ENCODE measurements around the gene PHLPP2. TPM values are rescaled to one million over a fixed set of nuclear protein-coding genes. Genes with fewer than 3 reads are reported as not detected.

The PHLPP2 gene
- total RNA-seq, 1 donor from 2014 or later: 10.2 TPM

DNA sequence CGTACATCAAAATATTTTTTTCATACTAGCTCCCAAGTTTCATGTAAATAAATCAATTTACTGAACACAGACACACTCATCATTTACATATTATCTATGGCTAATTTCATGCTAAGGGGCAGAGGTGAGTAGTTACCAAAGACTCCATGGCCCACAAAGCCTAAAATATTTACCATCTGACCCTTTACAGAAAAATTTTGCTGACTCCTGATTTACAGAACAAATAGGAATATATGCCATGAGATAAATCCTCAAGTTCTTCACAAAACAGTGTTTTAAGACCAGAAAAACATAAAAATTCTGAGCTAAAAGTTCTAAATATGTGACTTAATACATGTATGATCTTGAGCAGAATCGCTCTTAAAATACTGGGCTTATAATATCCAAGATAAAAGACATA lies 36.6 kb upstream of the PHLPP2 start:
- TF ChIP-seq, protein P1, sequence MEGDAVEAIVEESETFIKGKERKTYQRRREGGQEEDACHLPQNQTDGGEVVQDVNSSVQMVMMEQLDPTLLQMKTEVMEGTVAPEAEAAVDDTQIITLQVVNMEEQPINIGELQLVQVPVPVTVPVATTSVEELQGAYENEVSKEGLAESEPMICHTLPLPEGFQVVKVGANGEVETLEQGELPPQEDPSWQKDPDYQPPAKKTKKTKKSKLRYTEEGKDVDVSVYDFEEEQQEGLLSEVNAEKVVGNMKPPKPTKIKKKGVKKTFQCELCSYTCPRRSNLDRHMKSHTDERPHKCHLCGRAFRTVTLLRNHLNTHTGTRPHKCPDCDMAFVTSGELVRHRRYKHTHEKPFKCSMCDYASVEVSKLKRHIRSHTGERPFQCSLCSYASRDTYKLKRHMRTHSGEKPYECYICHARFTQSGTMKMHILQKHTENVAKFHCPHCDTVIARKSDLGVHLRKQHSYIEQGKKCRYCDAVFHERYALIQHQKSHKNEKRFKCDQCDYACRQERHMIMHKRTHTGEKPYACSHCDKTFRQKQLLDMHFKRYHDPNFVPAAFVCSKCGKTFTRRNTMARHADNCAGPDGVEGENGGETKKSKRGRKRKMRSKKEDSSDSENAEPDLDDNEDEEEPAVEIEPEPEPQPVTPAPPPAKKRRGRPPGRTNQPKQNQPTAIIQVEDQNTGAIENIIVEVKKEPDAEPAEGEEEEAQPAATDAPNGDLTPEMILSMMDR (IDR thresholded peaks at IDR 0.05): no peak
- Mint-ChIP-seq H3K4me3 (ENCODE audit: unreplicated experiment) (no peak overlapping the region), H3K27me3 (ENCODE audit: low read depth) (no peaks in the 10 kb centered on the region), H3K9me3 (ENCODE audit: low read depth) (no peaks in the 10 kb centered on the region), H3K36me3 (ENCODE audit: low read depth) (peaks cover 28% of the 10 kb centered on the region), H3K27ac (ENCODE audit: unreplicated experiment) (no peak overlapping the region), H3K4me1 (ENCODE audit: low read depth) (peaks cover 8% of the 10 kb centered on the region)
- DNase-seq (ENCODE audit: low spot score): no peak

DNA sequence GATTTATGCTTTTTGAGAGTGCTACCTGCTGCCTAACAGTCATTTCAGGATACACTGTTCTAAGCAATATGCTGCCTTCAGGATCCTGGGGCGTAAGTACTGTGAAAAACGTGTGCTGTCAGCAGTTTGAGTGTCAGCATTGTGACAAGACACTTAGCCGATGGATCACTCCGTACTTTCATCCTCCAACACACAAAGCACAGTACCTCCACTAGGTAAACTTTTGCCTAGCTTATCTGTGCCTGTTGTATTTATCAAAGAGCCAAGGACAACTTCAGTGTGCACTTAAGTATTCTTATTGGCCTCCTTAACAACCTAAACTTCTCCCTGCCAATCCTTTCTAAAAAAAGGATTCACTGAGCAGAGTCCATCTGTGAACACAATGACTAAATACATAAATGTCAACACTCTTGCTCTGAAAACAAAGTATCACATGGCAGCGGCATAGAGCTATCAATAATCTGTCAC lies 33.8 kb upstream of the PHLPP2 start:
- DNase-seq (ENCODE audit: low spot score): no peak
- Mint-ChIP-seq H3K4me1 (ENCODE audit: low read depth) (peaks cover 8% of the 10 kb centered on the region), H3K36me3 (ENCODE audit: low read depth) (peaks cover 35% of the 10 kb centered on the region), H3K27me3 (ENCODE audit: low read depth) (no peaks in the 10 kb centered on the region), H3K27ac (ENCODE audit: unreplicated experiment) (no peak overlapping the region), H3K4me3 (ENCODE audit: unreplicated experiment) (no peak overlapping the region), H3K9me3 (ENCODE audit: low read depth) (no peaks in the 10 kb centered on the region)
- TF ChIP-seq, protein P1 (IDR thresholded peaks at IDR 0.05): no peak

DNA sequence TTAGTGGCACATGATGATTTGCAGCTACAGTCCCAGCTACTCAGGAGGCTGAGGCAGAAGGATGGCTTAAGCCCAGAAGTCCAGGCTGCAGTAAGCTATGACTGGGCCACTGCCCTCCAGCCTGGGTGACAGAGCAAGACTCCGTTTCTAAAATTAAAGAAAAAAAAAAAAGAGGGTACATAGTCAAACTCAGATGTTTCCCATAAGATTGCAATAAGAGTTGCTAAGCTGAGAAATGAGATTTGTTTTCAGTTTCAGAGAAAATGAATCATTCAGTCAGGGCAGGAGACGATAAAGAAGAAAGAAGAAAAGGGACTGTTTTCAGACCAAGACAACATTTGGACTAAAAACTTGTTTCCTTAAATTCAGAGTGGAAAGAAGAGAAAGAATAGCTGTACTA lies 30.2 kb upstream of the PHLPP2 start:
- H3K27me3 Mint-ChIP-seq (ENCODE audit: low read depth): no peaks in the 10 kb centered on the region
- H3K9me3 Mint-ChIP-seq (ENCODE audit: low read depth): no peaks in the 10 kb centered on the region
- DNase-seq (ENCODE audit: low spot score): no peak
- H3K4me3 Mint-ChIP-seq (ENCODE audit: unreplicated experiment): no peak overlapping the region
- TF ChIP-seq, protein P1 (IDR thresholded peaks at IDR 0.05): no peak
- H3K36me3 Mint-ChIP-seq (ENCODE audit: low read depth): peaks cover 36% of the 10 kb centered on the region
- no peak overlapping the region for H3K27ac Mint-ChIP-seq (ENCODE audit: unreplicated experiment)
- H3K4me1 Mint-ChIP-seq (ENCODE audit: low read depth): peaks cover 12% of the 10 kb centered on the region

DNA sequence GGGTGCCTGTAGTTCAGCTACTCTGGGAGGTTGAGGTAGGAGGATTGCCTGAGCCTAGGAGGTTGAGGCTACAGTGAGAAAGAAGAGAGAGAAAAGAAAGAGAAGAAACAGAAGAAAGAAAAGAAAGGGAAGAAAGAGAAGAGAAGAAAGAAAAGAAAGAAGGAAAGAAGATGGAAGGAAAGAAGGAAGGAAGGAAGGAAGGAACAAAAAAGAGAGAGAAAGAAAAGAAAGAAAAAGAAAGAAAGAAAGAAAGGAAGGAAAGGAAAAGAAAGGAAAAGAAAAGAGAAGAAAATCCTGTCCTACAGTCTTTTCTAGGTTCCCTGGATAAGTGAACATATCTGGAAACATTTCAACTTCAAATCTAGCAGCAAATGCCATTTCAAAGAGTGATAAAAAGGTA lies 29.6 kb upstream of the PHLPP2 start:
- TF ChIP-seq, protein P1 (IDR thresholded peaks at IDR 0.05): no peak
- no peaks in the 10 kb centered on the region for H3K27me3 Mint-ChIP-seq (ENCODE audit: low read depth)
- H3K4me3 Mint-ChIP-seq (ENCODE audit: unreplicated experiment): no peak overlapping the region
- H3K27ac Mint-ChIP-seq (ENCODE audit: unreplicated experiment): peak overlapping the region; percentile 69
- H3K4me1 Mint-ChIP-seq (ENCODE audit: low read depth): peaks cover 12% of the 10 kb centered on the region
- DNase-seq (ENCODE audit: low spot score): no peak
- no peaks in the 10 kb centered on the region for H3K9me3 Mint-ChIP-seq (ENCODE audit: low read depth)
- H3K36me3 Mint-ChIP-seq (ENCODE audit: low read depth): peaks cover 37% of the 10 kb centered on the region

DNA sequence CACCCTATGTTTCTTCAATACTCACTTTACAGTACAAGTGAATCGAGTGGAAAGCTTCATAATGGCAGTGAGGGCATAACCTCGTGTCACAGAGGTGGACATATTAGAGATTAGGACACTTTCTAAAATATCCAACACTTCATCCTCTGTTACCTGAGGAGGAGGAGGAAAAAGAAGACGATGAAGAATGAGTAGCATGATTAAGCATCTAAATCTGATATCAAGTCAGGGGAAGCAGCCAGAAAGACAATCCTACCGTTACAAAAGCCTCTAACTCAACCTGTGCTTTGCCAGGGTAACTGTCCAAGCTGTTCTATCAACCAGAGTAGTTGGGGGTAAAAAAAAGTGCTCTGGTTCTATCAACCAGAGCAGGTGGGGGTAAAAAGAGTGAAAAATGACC lies 23.7 kb upstream of the PHLPP2 start:
- H3K9me3 Mint-ChIP-seq (ENCODE audit: low read depth): no peaks in the 10 kb centered on the region
- no peaks in the 10 kb centered on the region for H3K27me3 Mint-ChIP-seq (ENCODE audit: low read depth)
- TF ChIP-seq, protein P1 (IDR thresholded peaks at IDR 0.05): no peak
- H3K36me3 Mint-ChIP-seq (ENCODE audit: low read depth): peaks cover 30% of the 10 kb centered on the region
- peaks cover 12% of the 10 kb centered on the region for H3K4me1 Mint-ChIP-seq (ENCODE audit: low read depth)
- H3K4me3 Mint-ChIP-seq (ENCODE audit: unreplicated experiment): no peak overlapping the region
- no peak for DNase-seq (ENCODE audit: low spot score)
- H3K27ac Mint-ChIP-seq (ENCODE audit: unreplicated experiment): peak overlapping the region; percentile 49
